AG04450 (cell line): Measurements from ENCODE around the gene TAF4. TPM values are rescaled to one million over a fixed set of nuclear protein-coding genes. Genes with fewer than 3 reads are reported as not detected.

Source experiments
- CTCF ChIA-PET: fragments of 300-600, 350-600 bp; formaldehyde crosslinking; extraction: SDS; loops from one replicate; lab custom pipeline; 2022; ENCODE audit warnings: antibody characterized with exemption, inconsistent platforms; lab: Charles Lee
- POLR2A ChIA-PET: fragments of 350-600 bp; formaldehyde crosslinking; extraction: SDS; loops from one replicate; lab custom pipeline; 2021; ENCODE audit warnings: antibody characterized with exemption, inconsistent platforms; lab: Yijun Ruan, JAX
- DNase-seq: peaks from one replicate; pipeline ENCODE4 v3.0.0-alpha.2; 2011; ENCODE audit warnings: low read depth, low spot score
- H3K27ac ChIP-seq: one replicate; pipeline ENCODE4 v1.5.1; 2012; ENCODE audit warnings: low read depth, low read length, control low read depth
- H3K27me3 ChIP-seq: one replicate; pipeline ENCODE4 v1.6.0; 2012; ENCODE audit warnings: low read length; ENCODE audit not compliant: control insufficient read depth, insufficient read depth
- H3K4me3 ChIP-seq: 2 replicates; pipeline ENCODE4 v1.5.1; 2011; ENCODE audit warnings: mild to moderate bottlenecking, low read depth, low read length, control low read depth
- H3K9me3 ChIP-seq: 2 replicates; pipeline ENCODE4 v1.5.1; 2012; ENCODE audit warnings: low read length; ENCODE audit not compliant: control insufficient read depth, insufficient read depth
- polyA plus RNA-seq: library from polyadenylated mRNA; depleted of rRNA; stranded (reverse); fragments of >200 nt; gene quantifications from 2 replicates; pipeline ENCODE4 v1.2.3, GENCODE V29; 2011
- TF ChIP-seq, protein P1 (sequence below): IDR thresholded peaks from 2 replicates; pipeline ENCODE4 v1.5.1; 2011; ENCODE audit warnings: low read depth, low read length, control low read depth, inconsistent platforms

The TAF4 gene
- polyA plus RNA-seq, 1 experiment = 2.7 TPM

DNA sequence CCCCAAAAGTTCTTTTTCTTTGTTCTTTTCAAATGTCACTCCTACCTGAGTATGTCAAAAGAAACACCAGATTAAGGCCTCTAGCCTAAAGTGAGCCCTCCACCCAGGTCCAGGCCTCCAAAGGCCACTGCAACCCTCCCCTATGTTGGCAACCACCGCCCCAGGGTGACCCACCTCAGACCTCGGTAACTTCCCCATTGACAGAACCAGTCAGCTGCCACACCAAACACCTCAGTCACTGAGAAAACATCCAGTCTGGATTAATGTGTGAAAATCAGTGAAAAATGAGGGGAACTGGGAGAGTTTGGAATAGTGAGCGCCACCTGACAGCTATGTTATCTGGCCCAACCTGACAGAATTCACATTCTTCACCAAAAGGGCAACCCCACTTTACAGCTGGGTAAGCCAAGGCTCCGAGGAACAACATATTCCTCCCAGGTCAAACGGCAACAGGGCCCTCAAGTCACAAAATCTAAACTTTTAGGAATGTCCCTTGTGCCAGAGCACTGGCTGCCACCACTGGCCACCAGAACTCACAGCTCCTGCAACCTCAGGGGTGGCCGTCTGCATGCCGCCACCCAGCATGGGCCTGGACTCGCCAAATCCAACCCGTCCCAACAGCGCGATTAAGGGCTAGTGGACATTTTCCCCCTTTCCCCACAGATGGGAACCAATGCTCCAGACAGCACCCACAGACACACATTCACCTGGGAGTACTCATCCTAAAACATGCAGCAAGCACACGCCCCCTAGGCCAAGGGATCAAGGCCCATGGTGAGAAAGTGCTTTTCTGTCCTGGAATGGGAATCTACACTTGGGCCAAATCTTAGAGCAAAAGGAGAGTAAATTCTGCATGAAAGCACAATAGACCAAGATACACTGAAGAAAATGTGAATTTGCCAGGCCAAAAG is 4.8 kb downstream of the TAF4 start:
- Histone ChIP-seq H3K9me3 (no peaks in the 10 kb centered on the region), H3K4me3 (no peak overlapping the region), H3K27me3 (no peaks in the 10 kb centered on the region), H3K27ac (no peak overlapping the region)
- TF ChIP-seq, protein P1, sequence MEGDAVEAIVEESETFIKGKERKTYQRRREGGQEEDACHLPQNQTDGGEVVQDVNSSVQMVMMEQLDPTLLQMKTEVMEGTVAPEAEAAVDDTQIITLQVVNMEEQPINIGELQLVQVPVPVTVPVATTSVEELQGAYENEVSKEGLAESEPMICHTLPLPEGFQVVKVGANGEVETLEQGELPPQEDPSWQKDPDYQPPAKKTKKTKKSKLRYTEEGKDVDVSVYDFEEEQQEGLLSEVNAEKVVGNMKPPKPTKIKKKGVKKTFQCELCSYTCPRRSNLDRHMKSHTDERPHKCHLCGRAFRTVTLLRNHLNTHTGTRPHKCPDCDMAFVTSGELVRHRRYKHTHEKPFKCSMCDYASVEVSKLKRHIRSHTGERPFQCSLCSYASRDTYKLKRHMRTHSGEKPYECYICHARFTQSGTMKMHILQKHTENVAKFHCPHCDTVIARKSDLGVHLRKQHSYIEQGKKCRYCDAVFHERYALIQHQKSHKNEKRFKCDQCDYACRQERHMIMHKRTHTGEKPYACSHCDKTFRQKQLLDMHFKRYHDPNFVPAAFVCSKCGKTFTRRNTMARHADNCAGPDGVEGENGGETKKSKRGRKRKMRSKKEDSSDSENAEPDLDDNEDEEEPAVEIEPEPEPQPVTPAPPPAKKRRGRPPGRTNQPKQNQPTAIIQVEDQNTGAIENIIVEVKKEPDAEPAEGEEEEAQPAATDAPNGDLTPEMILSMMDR = no peak
- no peak for DNase-seq
- POLR2A ChIA-PET = no interaction called here
- CTCF ChIA-PET = no interaction called here

DNA sequence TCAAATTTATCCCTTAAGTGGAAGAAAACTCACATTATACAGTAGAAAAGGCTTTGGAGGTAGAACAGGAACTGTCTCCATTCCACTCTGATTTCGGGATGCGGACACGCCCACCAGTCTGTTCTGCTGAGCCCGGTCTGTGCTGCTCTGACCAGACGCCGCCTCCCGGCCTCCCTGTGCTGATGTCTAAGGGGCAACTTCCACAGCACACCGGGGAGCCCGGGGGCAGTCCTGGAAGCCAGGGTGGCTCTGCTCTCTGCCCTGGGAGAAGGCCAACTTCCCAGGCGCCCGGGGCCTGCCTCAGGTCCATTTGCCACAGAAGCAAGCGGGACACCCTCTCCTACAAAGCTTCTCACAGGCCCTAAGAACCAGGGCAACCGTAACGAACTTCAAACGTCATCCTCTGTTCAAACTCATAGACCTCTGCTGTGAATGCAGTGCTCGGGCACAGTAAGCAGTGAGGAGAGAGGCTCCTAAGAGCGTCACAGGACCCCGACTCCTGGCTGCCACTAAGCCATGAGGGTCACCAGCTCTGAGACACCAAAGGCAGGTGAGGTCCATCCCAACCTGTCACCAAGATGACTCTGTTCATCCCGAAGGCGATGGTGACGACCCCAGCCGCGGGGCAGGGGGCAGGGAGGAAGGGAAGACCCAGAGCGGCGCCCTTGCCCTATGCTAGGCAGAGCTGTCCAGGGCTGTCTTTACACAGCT is 5.6 kb downstream of the TAF4 start:
- no peak for DNase-seq
- H3K4me3 ChIP-seq = no peak overlapping the region
- H3K9me3 ChIP-seq = peaks cover 2% of the 10 kb centered on the region; the same call in 1 of the 2 replicates
- POLR2A ChIA-PET = no interaction called here
- TF ChIP-seq, protein P1 = no peak
- H3K27ac ChIP-seq = no peak overlapping the region
- CTCF ChIA-PET = interaction anchor here (0.8 kb wide), 1 partner anchor 49 kb away, joined by 3 read pairs; no protein-coding TSS in a partner anchor
- H3K27me3 ChIP-seq = no peaks in the 10 kb centered on the region

DNA sequence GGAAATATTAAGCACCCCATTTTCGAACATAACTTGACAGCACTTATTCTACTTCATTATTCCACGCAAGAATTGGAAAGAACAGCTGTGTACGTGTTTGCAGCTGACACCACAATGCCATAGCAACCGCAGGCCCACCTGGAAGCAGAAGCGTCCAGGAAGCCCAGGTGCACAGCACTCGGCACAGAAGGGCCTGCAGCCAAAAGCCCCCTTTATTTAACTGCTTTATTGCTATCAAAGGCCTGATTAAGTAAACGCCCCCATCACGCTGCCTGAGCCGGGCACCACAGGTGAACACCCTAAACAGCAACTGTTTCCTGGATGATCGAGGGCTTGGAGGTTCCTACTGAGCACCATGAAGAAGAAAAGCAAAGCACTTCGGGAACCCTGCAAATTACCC is 6.3 kb downstream of the TAF4 start:
- CTCF ChIA-PET = interaction anchor here (0.8 kb wide), 1 partner anchor 49 kb away, joined by 3 read pairs; no protein-coding TSS in a partner anchor

GRCh38 chr20:62058941-62059340 is 6.7 kb downstream of the TAF4 start:
- TF ChIP-seq, protein P1 = no peak
- CTCF ChIA-PET = no interaction called here
- POLR2A ChIA-PET = no interaction called here
- no peak overlapping the region for H3K4me3 ChIP-seq
- peaks cover 3% of the 10 kb centered on the region; the same call in 1 of the 2 replicates for H3K9me3 ChIP-seq
- H3K27me3 ChIP-seq = no peaks in the 10 kb centered on the region
- no peak overlapping the region for H3K27ac ChIP-seq
- no peak for DNase-seq

More for the DNA sequence above, 6.3 kb downstream of the TAF4 start:
- no peak overlapping the region for H3K27ac ChIP-seq
- POLR2A ChIA-PET = no interaction called here
- TF ChIP-seq, protein P1 = no peak
- DNase-seq = no peak
- no peaks in the 10 kb centered on the region for H3K27me3 ChIP-seq
- H3K9me3 ChIP-seq = peaks cover 3% of the 10 kb centered on the region; the same call in 1 of the 2 replicates
- H3K4me3 ChIP-seq = no peak overlapping the region
